GM23248 (cell line): ENCODE measurements around the gene WDR18.

Experiments used
- EZH2 ChIP-seq: fragments of 200-600 bp; sonication (generic); IDR thresholded peaks from 2 replicates; pipeline ENCODE4 v1.6.1; 2018; ENCODE audit warnings: antibody characterized with exemption, mild to moderate bottlenecking; ENCODE audit not compliant: insufficient read depth, poor library complexity, severe bottlenecking
- EZH2phosphoT487 ChIP-seq: fragments of 200-600 bp; sonication (generic); IDR thresholded peaks from 2 replicates; pipeline ENCODE4 v1.6.1; 2018; ENCODE audit warnings: antibody characterized with exemption, moderate library complexity, mild to moderate bottlenecking, low read depth; ENCODE audit not compliant: insufficient read depth

DNA sequence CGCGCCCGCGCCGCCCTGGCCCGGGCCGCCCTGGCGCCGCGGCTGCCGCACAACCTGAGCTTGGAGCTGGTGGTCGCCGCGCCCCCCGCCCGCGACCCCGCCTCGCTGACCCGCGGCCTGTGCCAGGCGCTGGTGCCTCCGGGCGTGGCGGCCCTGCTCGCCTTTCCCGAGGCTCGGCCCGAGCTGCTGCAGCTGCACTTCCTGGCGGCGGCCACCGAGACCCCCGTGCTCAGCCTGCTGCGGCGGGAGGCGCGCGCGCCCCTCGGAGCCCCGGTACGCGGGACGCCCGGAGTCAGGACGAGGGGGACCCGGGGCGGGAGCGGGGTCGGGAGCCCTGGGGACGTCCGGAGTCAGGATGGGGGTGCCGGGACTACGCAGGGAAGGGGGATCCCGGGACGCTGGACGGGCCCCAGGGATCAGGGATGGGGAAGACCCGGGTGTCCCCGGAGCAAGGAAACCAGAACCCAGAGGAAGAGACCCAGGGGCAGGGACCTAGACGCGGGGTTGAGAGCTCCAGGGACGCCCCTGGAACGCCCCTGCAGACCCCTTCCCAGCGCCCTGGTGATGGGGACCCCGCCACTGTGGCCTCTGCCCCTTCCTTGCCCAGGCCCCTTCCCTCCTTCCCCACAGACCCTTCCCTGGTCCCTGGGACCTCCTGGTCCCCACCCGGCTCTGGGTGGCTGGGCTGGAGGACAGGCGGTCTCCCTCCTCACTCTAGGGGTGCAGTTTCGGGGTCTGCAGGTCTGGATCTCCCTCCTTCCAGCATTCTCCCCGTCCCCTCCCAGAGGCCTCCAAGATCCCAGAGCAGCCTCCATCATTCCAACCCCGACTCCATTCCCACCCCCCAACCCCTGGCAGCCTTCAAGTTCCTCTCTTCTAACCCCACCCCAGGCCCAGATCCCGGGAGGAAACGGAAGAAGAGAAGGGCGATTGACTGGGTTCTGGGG lies 16.7 kb downstream of the WDR18 start:
- TF ChIP-seq EZH2 (peak; percentile 28), EZH2phosphoT487 (no peak)
